Measurements from ENCODE around the gene ZNRF3.
"Not testable (repeated sequence)": the region's sequence is repeated elsewhere in the genome, so short reads cannot be mapped to it uniquely, and the experiment has no call there.

The ZNRF3 gene

GRCh38 chr22:28931844-28932567 lies 48.6 kb downstream of the ZNRF3 start:
- no peak for DNase-seq (ENCODE audit: low read depth)

- DNase-seq (ENCODE audit: low read depth), result no peak
These were observed 49.9 kb downstream of the ZNRF3 start for GRCh38 chr22:28933321-28933720.

- DNase-seq (ENCODE audit: low read depth), result no peak
These were observed 50.7 kb downstream of the ZNRF3 start for GRCh38 chr22:28934026-28934425.

- no peak for DNase-seq (ENCODE audit: low read depth)
These were observed 51.8 kb downstream of the ZNRF3 start for GRCh38 chr22:28935140-28935539.

- no peak for DNase-seq (ENCODE audit: low read depth)
These were observed 52.3 kb downstream of the ZNRF3 start for GRCh38 chr22:28935713-28936112.

- DNase-seq (ENCODE audit: low read depth), result no peak
These were observed 52.8 kb downstream of the ZNRF3 start for GRCh38 chr22:28936200-28936599.

- no peak for DNase-seq (ENCODE audit: low read depth)
These were observed 54.0 kb downstream of the ZNRF3 start for GRCh38 chr22:28937206-28938025.

GRCh38 chr22:28938286-28938833 lies 55.0 kb downstream of the ZNRF3 start:
- DNase-seq (ENCODE audit: low read depth), result no peak

GRCh38 chr22:28939394-28939793 lies 56.0 kb downstream of the ZNRF3 start:
- DNase-seq (ENCODE audit: low read depth), result no peak

GRCh38 chr22:28939932-28940331 lies 56.6 kb downstream of the ZNRF3 start:
- DNase-seq (ENCODE audit: low read depth), result no peak

GRCh38 chr22:28940441-28940840 lies 57.1 kb downstream of the ZNRF3 start:
- no peak for DNase-seq (ENCODE audit: low read depth)

- DNase-seq (ENCODE audit: low read depth), result no peak
These were observed 59.0 kb downstream of the ZNRF3 start for GRCh38 chr22:28942333-28942732.

GRCh38 chr22:28942801-28943500 lies 59.6 kb downstream of the ZNRF3 start:
- DNase-seq (ENCODE audit: low read depth), result no peak

GRCh38 chr22:28943501-28943879 lies 60.1 kb downstream of the ZNRF3 start:
- no peak for DNase-seq (ENCODE audit: low read depth)

GRCh38 chr22:28947125-28947524 lies 63.8 kb downstream of the ZNRF3 start:
- DNase-seq (ENCODE audit: low read depth), result no peak

GRCh38 chr22:28948424-28948823 lies 65.1 kb downstream of the ZNRF3 start:
- no peak for DNase-seq (ENCODE audit: low read depth)

GRCh38 chr22:28948860-28949551 lies 65.6 kb downstream of the ZNRF3 start:
- DNase-seq (ENCODE audit: low read depth), result not testable (repeated sequence)

GRCh38 chr22:28949788-28950187 lies 66.4 kb downstream of the ZNRF3 start:
- no peak for DNase-seq (ENCODE audit: low read depth)

GRCh38 chr22:28950617-28951411 lies 67.4 kb downstream of the ZNRF3 start:
- no peak for DNase-seq (ENCODE audit: low read depth)

- DNase-seq (ENCODE audit: low read depth), result no peak
These were observed 68.2 kb downstream of the ZNRF3 start for GRCh38 chr22:28951530-28951929.

- no peak for DNase-seq (ENCODE audit: low read depth)
These were observed 68.7 kb downstream of the ZNRF3 start for GRCh38 chr22:28951969-28952521.
